Measurements from ENCODE around the gene GAS7. TPM values are rescaled to one million over a fixed set of nuclear protein-coding genes. Genes with fewer than 3 reads are reported as not detected.
A peak's percentile ranks its signal among the peaks of the same experiment; 100 is the strongest.

The GAS7 gene
- total RNA-seq, 4 donors from 2014 or later: 62.6 to 122 (median 77.0) TPM

DNA sequence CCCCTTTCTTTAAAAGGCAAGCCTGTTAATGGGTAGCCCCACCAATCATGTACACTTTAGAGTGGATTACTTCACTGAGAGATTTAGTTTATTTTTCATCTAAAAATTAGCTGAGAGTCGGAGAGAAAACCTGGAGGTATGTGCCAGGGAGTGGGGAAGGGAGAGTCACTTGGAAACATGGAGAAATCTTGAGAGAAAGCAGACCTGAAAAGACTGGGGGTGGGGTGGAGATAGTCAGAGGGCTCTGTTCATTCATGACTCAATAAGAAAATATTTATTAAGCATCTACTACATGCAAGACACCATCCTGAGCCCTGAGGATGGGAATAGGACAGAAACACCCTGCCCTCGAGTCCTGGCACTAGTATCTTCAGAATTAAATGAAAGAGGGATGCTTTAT, 265.9 kb downstream of the GAS7 start:
- H3K27me3 ChIP-seq: no peaks in the 10 kb centered on the region
- no peak overlapping the region for H3K4me3 ChIP-seq
- H3K9me3 ChIP-seq: no peaks in the 10 kb centered on the region
- H3K4me1 ChIP-seq: peaks cover 0 to 22% (median 0%) of the 10 kb centered on the region in 3 donors
- ATAC-seq: no peak
- 59 to 76% methylated on average over 2 of the region's 2 CpGs for WGBS, 2 donors (ENCODE audit: low coverage in 1 of 2)
- no peak for TF ChIP-seq EP300 (IDR thresholded peaks at IDR 0.05)
- TF ChIP-seq POLR2A (IDR thresholded peaks at IDR 0.05): no peak
- no peak for TF ChIP-seq POLR2AphosphoS5 (IDR thresholded peaks at IDR 0.05)
- no peak for TF ChIP-seq CTCF (IDR thresholded peaks at IDR 0.05)
- H3K27ac ChIP-seq: no peak overlapping the region
- peaks cover 0 to 36% of the 10 kb centered on the region in 2 donors for H3K36me3 ChIP-seq

DNA sequence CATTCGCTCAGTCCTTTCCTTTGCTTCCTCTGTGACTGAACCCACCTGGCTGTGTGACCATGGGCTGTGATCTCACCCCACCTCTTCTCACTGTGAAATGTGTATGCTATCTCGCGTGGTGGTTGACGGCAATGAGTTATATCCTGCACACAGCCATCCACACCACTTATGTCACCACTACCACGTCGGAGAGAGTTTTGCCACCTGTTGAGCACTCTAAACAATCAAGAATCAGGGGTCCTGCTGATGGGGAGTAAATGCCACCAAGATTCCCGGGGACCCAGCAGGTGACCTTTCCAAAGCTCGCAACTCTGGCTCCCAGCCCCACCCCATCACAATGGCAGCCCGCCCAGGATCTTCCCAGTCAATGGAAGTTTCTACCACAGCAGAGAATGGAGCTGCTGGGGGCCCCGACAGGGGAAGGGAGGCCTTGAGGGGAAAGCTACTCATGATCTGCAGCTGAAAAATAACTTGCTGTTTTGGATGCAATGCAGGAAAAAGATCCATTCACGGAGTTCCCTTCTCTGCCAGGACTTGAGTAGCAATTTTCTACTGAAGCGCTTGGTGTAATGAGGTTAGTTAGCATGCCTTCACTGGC, 267.2 kb downstream of the GAS7 start:
- H3K27ac ChIP-seq: peak overlapping the region in 1 of 4 donors; percentile 18
- TF ChIP-seq POLR2A (IDR thresholded peaks at IDR 0.05) (no peak), EP300 (IDR thresholded peaks at IDR 0.05) (no peak), CTCF (IDR thresholded peaks at IDR 0.05) (no peak), POLR2AphosphoS5 (IDR thresholded peaks at IDR 0.05) (no peak)
- H3K4me3 ChIP-seq: no peak overlapping the region
- H3K36me3 ChIP-seq: peaks cover 0 to 37% of the 10 kb centered on the region in 2 donors
- H3K4me1 ChIP-seq: peaks cover 0 to 13% (median 0%) of the 10 kb centered on the region in 3 donors
- no peaks in the 10 kb centered on the region for H3K27me3 ChIP-seq
- ATAC-seq: no peak
- H3K9me3 ChIP-seq: no peaks in the 10 kb centered on the region
- WGBS, 2 donors (ENCODE audit: low coverage in 1 of 2): 72 to 74% methylated on average over 3 to 5 of the region's 12 CpGs

GRCh38 chr17:9929871-9930270, 268.5 kb downstream of the GAS7 start:
- no peak for TF ChIP-seq CTCF (IDR thresholded peaks at IDR 0.05)
- no peak for TF ChIP-seq POLR2A (IDR thresholded peaks at IDR 0.05)
- no peak for TF ChIP-seq POLR2AphosphoS5 (IDR thresholded peaks at IDR 0.05)
- TF ChIP-seq EP300 (IDR thresholded peaks at IDR 0.05): no peak
- Histone ChIP-seq H3K4me1 (peaks cover 0 to 18% (median 1%) of the 10 kb centered on the region in 3 donors), H3K4me3 (no peak overlapping the region), H3K9me3 (no peaks in the 10 kb centered on the region), H3K27ac (peak overlapping the region in 1 of 4 donors; percentile 35), H3K27me3 (no peaks in the 10 kb centered on the region), H3K36me3 (peaks cover 0 to 45% of the 10 kb centered on the region in 2 donors)
- WGBS, 2 donors (ENCODE audit: low coverage in 1 of 2): 46 to 62% methylated on average over 6 to 7 of the region's 8 CpGs
- peak; percentile 64 for ATAC-seq

GRCh38 chr17:9928601-9929333, 269.6 kb downstream of the GAS7 start:
- WGBS, 2 donors (ENCODE audit: low coverage in 1 of 2): 19 to 42% methylated on average over 10 to 11 of the region's 13 CpGs
- Histone ChIP-seq H3K27ac (peak overlapping the region in 2 of 4 donors; percentile 38 to 43), H3K9me3 (no peaks in the 10 kb centered on the region), H3K36me3 (peaks cover 0 to 35% of the 10 kb centered on the region in 2 donors), H3K27me3 (no peaks in the 10 kb centered on the region), H3K4me1 (peaks cover 0 to 22% (median 4%) of the 10 kb centered on the region in 3 donors), H3K4me3 (no peak overlapping the region)
- peak in 3 of 4 experiments; percentile 50 to 62 (median 51) for TF ChIP-seq CTCF (IDR thresholded peaks at IDR 0.05)
- TF ChIP-seq POLR2AphosphoS5 (IDR thresholded peaks at IDR 0.05): peak; percentile 38
- TF ChIP-seq POLR2A (IDR thresholded peaks at IDR 0.05): no peak
- peak; percentile 14 for ATAC-seq

All from gastroesophageal sphincter (tissue), 4 donors.